Measurements from ENCODE around the gene GPR68.

Gene GPR68, protein sequence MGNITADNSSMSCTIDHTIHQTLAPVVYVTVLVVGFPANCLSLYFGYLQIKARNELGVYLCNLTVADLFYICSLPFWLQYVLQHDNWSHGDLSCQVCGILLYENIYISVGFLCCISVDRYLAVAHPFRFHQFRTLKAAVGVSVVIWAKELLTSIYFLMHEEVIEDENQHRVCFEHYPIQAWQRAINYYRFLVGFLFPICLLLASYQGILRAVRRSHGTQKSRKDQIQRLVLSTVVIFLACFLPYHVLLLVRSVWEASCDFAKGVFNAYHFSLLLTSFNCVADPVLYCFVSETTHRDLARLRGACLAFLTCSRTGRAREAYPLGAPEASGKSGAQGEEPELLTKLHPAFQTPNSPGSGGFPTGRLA

DNA sequence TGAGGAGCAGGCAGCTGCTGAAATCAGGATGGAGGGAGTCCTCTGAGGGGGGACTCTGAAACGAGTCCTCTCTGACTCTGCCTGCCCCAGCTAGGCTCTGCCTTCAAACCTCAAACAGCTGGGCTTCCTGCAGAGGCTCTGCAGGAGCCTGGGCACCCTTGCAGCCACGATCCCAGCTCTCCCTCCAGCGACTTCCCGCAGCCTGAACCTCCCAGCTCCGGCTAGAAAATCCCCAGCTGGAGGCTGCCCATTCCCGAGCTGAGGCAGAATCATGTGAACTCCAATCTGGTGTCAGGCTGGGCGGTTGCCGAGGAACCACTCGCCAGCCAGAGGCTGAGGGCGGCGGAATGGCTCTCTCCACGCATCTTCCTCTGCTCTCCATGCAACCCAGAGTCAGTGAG, at the start of gene GPR68:
Gene GPR68, minus strand, starts transcription at position 204 of the 401 bp plus-strand sequence. CDS start 9,654 bp downstream, outside the sequence.
- Mint-ChIP-seq H3K27me3 (ENCODE audit: low read depth) (peaks cover 10% of the 10 kb centered on the region), H3K36me3 (ENCODE audit: low read depth) (no peaks in the 10 kb centered on the region), H3K4me3 (no peak within 1 kb of the TSS), H3K9me3 (peaks cover 12% of the 10 kb centered on the region), H3K4me1 (no peaks in the 10 kb centered on the region), H3K27ac (no peak within 1 kb of the TSS)
- TF ChIP-seq, protein P1, sequence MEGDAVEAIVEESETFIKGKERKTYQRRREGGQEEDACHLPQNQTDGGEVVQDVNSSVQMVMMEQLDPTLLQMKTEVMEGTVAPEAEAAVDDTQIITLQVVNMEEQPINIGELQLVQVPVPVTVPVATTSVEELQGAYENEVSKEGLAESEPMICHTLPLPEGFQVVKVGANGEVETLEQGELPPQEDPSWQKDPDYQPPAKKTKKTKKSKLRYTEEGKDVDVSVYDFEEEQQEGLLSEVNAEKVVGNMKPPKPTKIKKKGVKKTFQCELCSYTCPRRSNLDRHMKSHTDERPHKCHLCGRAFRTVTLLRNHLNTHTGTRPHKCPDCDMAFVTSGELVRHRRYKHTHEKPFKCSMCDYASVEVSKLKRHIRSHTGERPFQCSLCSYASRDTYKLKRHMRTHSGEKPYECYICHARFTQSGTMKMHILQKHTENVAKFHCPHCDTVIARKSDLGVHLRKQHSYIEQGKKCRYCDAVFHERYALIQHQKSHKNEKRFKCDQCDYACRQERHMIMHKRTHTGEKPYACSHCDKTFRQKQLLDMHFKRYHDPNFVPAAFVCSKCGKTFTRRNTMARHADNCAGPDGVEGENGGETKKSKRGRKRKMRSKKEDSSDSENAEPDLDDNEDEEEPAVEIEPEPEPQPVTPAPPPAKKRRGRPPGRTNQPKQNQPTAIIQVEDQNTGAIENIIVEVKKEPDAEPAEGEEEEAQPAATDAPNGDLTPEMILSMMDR (IDR thresholded peaks at IDR 0.05; ENCODE audit: unreplicated experiment in 3 of 3) = no peak

- no peak overlapping the region for H3K4me3 Mint-ChIP-seq
- H3K27me3 Mint-ChIP-seq (ENCODE audit: low read depth) = no peaks in the 10 kb centered on the region
- no peaks in the 10 kb centered on the region for H3K4me1 Mint-ChIP-seq
- H3K36me3 Mint-ChIP-seq (ENCODE audit: low read depth) = peaks cover 51% of the 10 kb centered on the region
- H3K27ac Mint-ChIP-seq = no peak overlapping the region
- no peaks in the 10 kb centered on the region for H3K9me3 Mint-ChIP-seq
- TF ChIP-seq, protein P1 (IDR thresholded peaks at IDR 0.05; ENCODE audit: unreplicated experiment in 3 of 3) = no peak
Measured at GRCh38 chr14:91294153-91294552, 49.6 kb upstream of the GPR68 start.

- TF ChIP-seq, protein P1 (IDR thresholded peaks at IDR 0.05; ENCODE audit: unreplicated experiment in 3 of 3) = no peak
- no peaks in the 10 kb centered on the region for H3K9me3 Mint-ChIP-seq
- no peaks in the 10 kb centered on the region for H3K4me1 Mint-ChIP-seq
- H3K36me3 Mint-ChIP-seq (ENCODE audit: low read depth) = peaks cover 47% of the 10 kb centered on the region
- H3K4me3 Mint-ChIP-seq = no peak overlapping the region
- H3K27ac Mint-ChIP-seq = no peak overlapping the region
- no peaks in the 10 kb centered on the region for H3K27me3 Mint-ChIP-seq (ENCODE audit: low read depth)
Measured at GRCh38 chr14:91293281-91293680, 48.8 kb upstream of the GPR68 start.

GRCh38 chr14:91292491-91292890, 48.0 kb upstream of the GPR68 start:
- H3K4me1 Mint-ChIP-seq = no peaks in the 10 kb centered on the region
- TF ChIP-seq, protein P1 (IDR thresholded peaks at IDR 0.05; ENCODE audit: unreplicated experiment in 3 of 3) = no peak

GRCh38 chr14:91291786-91292405, 47.4 kb upstream of the GPR68 start:
- H3K4me3 Mint-ChIP-seq = no peak overlapping the region

More at GRCh38 chr14:91292491-91292890, 48.0 kb upstream of the GPR68 start:
- Mint-ChIP-seq H3K36me3 (ENCODE audit: low read depth) (peaks cover 50% of the 10 kb centered on the region), H3K27me3 (ENCODE audit: low read depth) (no peaks in the 10 kb centered on the region), H3K4me3 (no peak overlapping the region), H3K9me3 (no peaks in the 10 kb centered on the region), H3K27ac (no peak overlapping the region)

More at GRCh38 chr14:91291786-91292405, 47.4 kb upstream of the GPR68 start:
- TF ChIP-seq, protein P1 (IDR thresholded peaks at IDR 0.05; ENCODE audit: unreplicated experiment in 3 of 3) = no peak
- H3K27ac Mint-ChIP-seq = no peak overlapping the region
- H3K36me3 Mint-ChIP-seq (ENCODE audit: low read depth) = peaks cover 47% of the 10 kb centered on the region
- H3K27me3 Mint-ChIP-seq (ENCODE audit: low read depth) = no peaks in the 10 kb centered on the region
- H3K4me1 Mint-ChIP-seq = no peaks in the 10 kb centered on the region
- H3K9me3 Mint-ChIP-seq = no peaks in the 10 kb centered on the region
